B cell (primary cell): ENCODE data around the gene CDH13. TPM values are rescaled to one million over a fixed set of nuclear protein-coding genes. Genes with fewer than 3 reads are reported as not detected.

ENCODE experiments used
- ATAC-seq: fragments of 200-7000 bp; cut with Tn5 transposase; one replicate; pipeline ENCODE4 v1.10.0; 2021; ENCODE audit warnings: low read depth, mild to moderate bottlenecking, moderate number of reproducible peaks, moderate library complexity
- CTCF ChIA-PET: fragments of 350-600 bp; sonication (Branson Sonifier 250); formaldehyde crosslinking; loops from one replicate; lab custom pipeline; 2021; ENCODE audit warnings: antibody characterized with exemption, inconsistent platforms; lab: Charles Lee
- POLR2A ChIA-PET: fragments of 350-600 bp; sonication (Branson Sonifier 250); formaldehyde crosslinking; loops from one replicate; lab custom pipeline; 2021; ENCODE audit warnings: antibody characterized with exemption; lab: Charles Lee
- DNase-seq: peaks from one replicate; pipeline ENCODE4 v3.0.0; 2013
- H2AFZ ChIP-seq: 2 replicates; pipeline ENCODE4 v1.6.1; 2012; ENCODE audit warnings: mild to moderate bottlenecking, low read depth, low read length; ENCODE audit not compliant: insufficient read depth, poor library complexity, severe bottlenecking
- H3K27ac ChIP-seq, 2 donors: 1 replicate in 1 of 2; 2 replicates in 1 of 2; pipeline ENCODE4 v1.5.1; 2012 to 2013; ENCODE audit warnings: low read length in 2 of 2, mild to moderate bottlenecking in 2 of 2, moderate library complexity in 1 of 2
- H3K27me3 ChIP-seq, 4 experiments: fragments of 200-600 bp in 1 of 4; sonication (generic) in 1 of 4; replicated peaks in 1 of 4; 1 replicate in 2 of 4; 2 replicates in 2 of 4; pipeline versions ENCODE4 v1.6.1 to v1.7.0; 2013 to 2016; ENCODE audit warnings: low read length in 3 of 4, mild to moderate bottlenecking in 2 of 4, mixed read lengths in 1 of 4, moderate library complexity in 1 of 4; ENCODE audit not compliant: insufficient read depth in 4 of 4, control insufficient read depth in 3 of 4; ENCODE audit errors: control extremely low read depth in 1 of 4
- H3K36me3 ChIP-seq, 2 experiments: replicated peaks in 1 of 2; 1 replicate in 1 of 2; 2 replicates in 1 of 2; pipeline versions ENCODE4 v1.6.1 to v1.7.1; 2013; ENCODE audit warnings: low read length in 1 of 2; ENCODE audit not compliant: insufficient read depth in 2 of 2, control insufficient read depth in 1 of 2; ENCODE audit errors: control extremely low read depth in 1 of 2, extremely low read depth in 1 of 2
- H3K4me1 ChIP-seq, 2 donors: fragments of 200-600 bp in 1 of 2; sonication (generic) in 1 of 2; 1 replicate in 1 of 2; 2 replicates in 1 of 2; pipeline versions ENCODE4 v1.5.1 to v1.6.1; 2013 to 2017; ENCODE audit warnings: low read length in 2 of 2; ENCODE audit not compliant: control insufficient read depth in 2 of 2, insufficient read depth in 2 of 2
- H3K4me2 ChIP-seq: replicated peaks from 2 replicates; pipeline ENCODE3; 2012; ENCODE audit warnings: mild to moderate bottlenecking, low read depth, low read length; ENCODE audit not compliant: poor library complexity, severe bottlenecking
- H3K4me3 ChIP-seq, 5 experiments: fragments of 200-600 bp in 1 of 5; sonication (generic) in 1 of 5; 1 replicate in 3 of 5; 2 replicates in 2 of 5; pipeline versions ENCODE4 v1.5.1 to v1.7.0; 2011 to 2016; ENCODE audit warnings: low read length in 4 of 5, mild to moderate bottlenecking in 4 of 5, low read depth in 2 of 5, control low read depth in 1 of 5, moderate library complexity in 1 of 5; ENCODE audit not compliant: insufficient read depth in 1 of 5; ENCODE audit errors: control extremely low read depth in 1 of 5, extremely low read depth in 1 of 5
- H3K79me2 ChIP-seq: fragments of 200-600 bp; sonication (generic); one replicate; pipeline ENCODE4 v1.6.0; 2016; ENCODE audit warnings: low read length; ENCODE audit not compliant: control insufficient read depth, insufficient read depth
- H3K9ac ChIP-seq: fragments of 200-600 bp; sonication (generic); 2 replicates; pipeline ENCODE4 v1.6.1; 2017; ENCODE audit warnings: mild to moderate bottlenecking, low read length, moderate library complexity
- H3K9me3 ChIP-seq, 3 donors: one replicate each; pipeline versions ENCODE4 v1.6.1 to v1.7.1; 2013; ENCODE audit warnings: low read length in 2 of 3; ENCODE audit not compliant: control insufficient read depth in 2 of 3, insufficient read depth in 1 of 3; ENCODE audit errors: control extremely low read depth in 1 of 3
- H4K20me1 ChIP-seq: 2 replicates; pipeline ENCODE4 v1.6.0; 2012; ENCODE audit warnings: mild to moderate bottlenecking, low read length; ENCODE audit not compliant: insufficient read depth, control insufficient read depth, poor library complexity, severe bottlenecking
- H3K27ac Mint-ChIP-seq: one replicate; pipeline ENCODE4 v1.8.0; 2021; ENCODE audit warnings: mixed read lengths
- H3K27me3 Mint-ChIP-seq: one replicate; pipeline ENCODE4 v1.8.0; 2021; ENCODE audit warnings: mixed read lengths
- H3K4me1 Mint-ChIP-seq: one replicate; pipeline ENCODE4 v1.8.0; 2021; ENCODE audit warnings: mixed read lengths
- H3K4me3 Mint-ChIP-seq: one replicate; pipeline ENCODE4 v1.8.0; 2021; ENCODE audit warnings: mixed read lengths
- H3K9me3 Mint-ChIP-seq: one replicate; pipeline ENCODE4 v1.8.0; 2022; ENCODE audit warnings: mixed read lengths; ENCODE audit not compliant: insufficient read depth
- CTCF ChIP-seq: fragments of 200-600 bp; IDR thresholded peaks from one replicate; pipeline ENCODE4 v1.8.0; 2022; ENCODE audit warnings: antibody characterized with exemption, mild to moderate bottlenecking
- EZH2 ChIP-seq: IDR thresholded peaks from 2 replicates; pipeline ENCODE4 v1.6.1; 2012; ENCODE audit warnings: borderline replicate concordance, low read depth, mild to moderate bottlenecking, moderate library complexity, low read length; ENCODE audit not compliant: insufficient read depth, poor library complexity, severe bottlenecking
- WGBS: methylation state at CpG from one replicate; pipeline ENCODE4 v1.1.5; 2013; ENCODE audit warnings: missing lambda C conversion rate; ENCODE audit not compliant: insufficient coverage; 5-methylcytosine and 5-hydroxymethylcytosine counted together
- intact Hi-C: fragments of 100-400 bp; cut with micrococcal nuclease; formaldehyde crosslinking; loops from one replicate; pipeline ENCODE4 v1.10.0; 2022
- polyA plus RNA-seq: library from polyadenylated mRNA; depleted of rRNA; stranded (reverse); fragments of >200 nt; gene quantifications from 2 replicates; pipeline ENCODE4 v1.2.3, GENCODE V29; 2012
- total RNA-seq, 2 donors: library from RNA; stranded (reverse); fragments of 120-200 nt in 1 of 2; gene quantifications; 1 replicate in 1 of 2; 2 replicates in 1 of 2; pipeline versions ENCODE4 v1.2.3 to v1.2.4, GENCODE V29; 2013 to 2022

CDH13 gene
- total and polyA plus RNA-seq, 2 donors (not counting 1 experiment from before 2014, with no cell fraction given): not detected

GRCh38 chr16:83513008-83513755 lies 886.4 kb downstream of the CDH13 start:
- Histone ChIP-seq H3K4me1 (no peaks in the 10 kb centered on the region), H3K27ac (no peak overlapping the region), H2AFZ (no peak overlapping the region), H3K27me3 (no peaks in the 10 kb centered on the region), H3K4me3 (no peak overlapping the region), H3K79me2 (no peaks in the 10 kb centered on the region), H3K36me3 (no peaks in the 10 kb centered on the region), H4K20me1 (no peaks in the 10 kb centered on the region), H3K9ac (no peak overlapping the region), H3K9me3 (peaks cover 0 to 7% (median 3%) of the 10 kb centered on the region in 3 donors), H3K4me2 (no peak overlapping the region)
- DNase-seq (no peak), ATAC-seq (no peak)
- CTCF ChIA-PET: no interaction called here
- Mint-ChIP-seq H3K27me3 (no peaks in the 10 kb centered on the region), H3K4me1 (no peaks in the 10 kb centered on the region), H3K9me3 (peaks cover 3% of the 10 kb centered on the region), H3K27ac (no peak overlapping the region), H3K4me3 (no peak overlapping the region)
- TF ChIP-seq EZH2 (no peak), CTCF (no peak)
- POLR2A ChIA-PET: no interaction called here
- 63% methylated on average over 3 of the region's 8 CpGs for WGBS
- intact Hi-C loops: no loop called here

GRCh38 chr16:83515395-83515794 lies 888.6 kb downstream of the CDH13 start:
- Mint-ChIP-seq H3K4me3 (no peak overlapping the region), H3K9me3 (peaks cover 8% of the 10 kb centered on the region), H3K27me3 (no peaks in the 10 kb centered on the region), H3K27ac (no peak overlapping the region), H3K4me1 (no peaks in the 10 kb centered on the region)
- CTCF ChIA-PET: no interaction called here
- Histone ChIP-seq H3K4me2 (no peak overlapping the region), H2AFZ (no peak overlapping the region), H3K9me3 (peaks cover 0 to 7% (median 3%) of the 10 kb centered on the region in 3 donors), H4K20me1 (no peaks in the 10 kb centered on the region), H3K4me1 (no peaks in the 10 kb centered on the region), H3K9ac (no peak overlapping the region), H3K4me3 (no peak overlapping the region), H3K36me3 (no peaks in the 10 kb centered on the region), H3K27me3 (no peaks in the 10 kb centered on the region), H3K27ac (no peak overlapping the region), H3K79me2 (no peaks in the 10 kb centered on the region)
- no peak for ATAC-seq
- intact Hi-C loops: no loop called here
- DNase-seq: no peak
- TF ChIP-seq CTCF (no peak), EZH2 (no peak)
- WGBS: no CpG with 5 or more reads among the region's 2 CpGs
- POLR2A ChIA-PET: no interaction called here
